GM12878 (cell line): ENCODE data around the gene NMUR1. TPM values are rescaled to one million over a fixed set of nuclear protein-coding genes. Genes with fewer than 3 reads are reported as not detected.

Experiments used
- ASH2L ChIP-seq: fragments of 300-600, 200-600 bp; sonication (generic); IDR thresholded peaks from 2 replicates; pipeline ENCODE4 v1.6.1; 2017; ENCODE audit warnings: low read depth, mild to moderate bottlenecking, borderline replicate concordance
- BCL11A ChIP-seq: IDR thresholded peaks from 2 replicates; pipeline ENCODE4 v1.6.1; 2011; ENCODE audit warnings: low read depth, low read length
- EGR1 ChIP-seq, 2 experiments: IDR thresholded peaks; 1 replicate in 1 of 2; 2 replicates in 1 of 2; pipeline ENCODE4 v1.6.1; 2011 to 2012; ENCODE audit warnings: low read depth in 2 of 2, low read length in 2 of 2, borderline replicate concordance in 1 of 2, mild to moderate bottlenecking in 1 of 2, moderate library complexity in 1 of 2
- ESRRA ChIP-seq: IDR thresholded peaks from 2 replicates; pipeline ENCODE4 v1.6.1; 2012; ENCODE audit warnings: mild to moderate bottlenecking, low read length, improper control_type of control experiment
- FOS ChIP-seq: IDR thresholded peaks from 3 replicates; pipeline ENCODE4 v1.6.1; 2011; ENCODE audit warnings: borderline replicate concordance; ENCODE audit not compliant: insufficient read length; ENCODE audit errors: extremely low read depth
- IKZF1 ChIP-seq: fragments of 450-650 bp; conservative IDR thresholded peaks from 2 replicates; pipeline ENCODE4 v1.6.1; 2017; ENCODE audit warnings: antibody characterized with exemption, mild to moderate bottlenecking
- MYB ChIP-seq: fragments of 150-350 bp; IDR thresholded peaks from 2 replicates; pipeline ENCODE4 v1.6.1; 2014; ENCODE audit warnings: mild to moderate bottlenecking, low read depth, low read length, borderline replicate concordance
- NFXL1 ChIP-seq: fragments of 450-650 bp; IDR thresholded peaks from 2 replicates; pipeline ENCODE4 v1.6.1; 2017; ENCODE audit warnings: antibody characterized with exemption, mild to moderate bottlenecking, borderline replicate concordance
- NR2F1 ChIP-seq: fragments of 450-650 bp; conservative IDR thresholded peaks from 2 replicates; pipeline ENCODE4 v1.6.1; 2017; ENCODE audit warnings: mild to moderate bottlenecking
- PAX8 ChIP-seq: fragments of 450-650 bp; IDR thresholded peaks from 2 replicates; pipeline ENCODE4 v1.6.1; 2017; ENCODE audit warnings: mild to moderate bottlenecking, moderate library complexity
- POLR2AphosphoS2 ChIP-seq: IDR thresholded peaks from 2 replicates; pipeline ENCODE4 v1.6.1; 2011; ENCODE audit warnings: low read depth, mild to moderate bottlenecking, low read length, improper control_type of control experiment, moderate library complexity
- RFX5 ChIP-seq: IDR thresholded peaks from 2 replicates; pipeline ENCODE4 v1.6.1; 2011; ENCODE audit warnings: low read depth, low read length, improper control_type of control experiment
- SIN3A ChIP-seq: IDR thresholded peaks from 2 replicates; pipeline ENCODE4 v1.6.1; 2012; ENCODE audit warnings: low read depth, low read length, improper control_type of control experiment
- SP1 ChIP-seq: IDR thresholded peaks from one replicate; pipeline ENCODE4 v1.6.1; 2011; ENCODE audit warnings: low read depth, low read length
- TAF1 ChIP-seq: IDR thresholded peaks from 2 replicates; pipeline ENCODE4 v1.6.1; 2011; ENCODE audit warnings: mild to moderate bottlenecking, low read depth, low read length, borderline replicate concordance
- TCF7 ChIP-seq: IDR thresholded peaks from 2 replicates; pipeline ENCODE4 v1.6.1; 2014; ENCODE audit warnings: antibody characterized with exemption, borderline replicate concordance
- WRNIP1 ChIP-seq: IDR thresholded peaks from 2 replicates; pipeline ENCODE4 v1.6.1; 2011; ENCODE audit warnings: low read depth, low read length, improper control_type of control experiment, borderline replicate concordance
- ZNF207 ChIP-seq: fragments of 450-650 bp; IDR thresholded peaks from 2 replicates; pipeline ENCODE4 v1.6.1; 2014; ENCODE audit warnings: antibody characterized with exemption, mild to moderate bottlenecking, borderline replicate concordance
- ZNF274 ChIP-seq: IDR thresholded peaks from one replicate; pipeline ENCODE4 v1.8.0; 2011; ENCODE audit not compliant: insufficient read length, insufficient read depth
- ZNF622 ChIP-seq: fragments of 450-650 bp; IDR thresholded peaks from 2 replicates; pipeline ENCODE4 v1.6.1; 2017; ENCODE audit warnings: mild to moderate bottlenecking, inconsistent platforms
- ZSCAN29 ChIP-seq: fragments of 450-650 bp; IDR thresholded peaks from 2 replicates; pipeline ENCODE4 v1.6.1; 2017; ENCODE audit warnings: mild to moderate bottlenecking, moderate library complexity
- polyA plus RNA-seq, 11 experiments: library from polyadenylated mRNA; depleted of rRNA in 4 of 11; unstranded in 6 of 11; stranded (reverse) in 5 of 11; fragments of >200 nt; fragmentation: Nextera tagmentation in 4 of 11; fragmentation: Illumina TruSeq in 1 of 11; extraction: Ambion mirVana in 4 of 11; extraction: Trizol in 1 of 11; gene quantifications; 1 replicate in 1 of 11; 2 replicates in 10 of 11; pipeline versions ENCODE4 v1.2.1 to v1.2.3, GENCODE V29; 2011 to 2016; ENCODE audit warnings: inconsistent platforms in 2 of 11, missing spikeins in 2 of 11, low read depth in 1 of 11
- total RNA-seq, 4 experiments: library from RNA; depleted of rRNA in 3 of 4; stranded (reverse); fragments of >200 nt in 3 of 4; fragmentation: Illumina TruSeq in 1 of 4; extraction: Trizol in 1 of 4; gene quantifications; 2 replicates each; pipeline versions ENCODE4 v1.2.1 to v1.2.3, GENCODE V29; 2013 to 2021
- TF ChIP-seq, protein P1 (sequence below): fragments of 450-650 bp; IDR thresholded peaks from 2 replicates; pipeline ENCODE4 v1.6.1; 2016; ENCODE audit warnings: mild to moderate bottlenecking
- TF ChIP-seq, protein P2 (sequence below): fragments of 450-650 bp; IDR thresholded peaks from 2 replicates; pipeline ENCODE4 v1.6.1; 2017; ENCODE audit warnings: antibody characterized with exemption, mild to moderate bottlenecking, moderate library complexity
- TF ChIP-seq, protein P3 (sequence below): fragments of 450-650 bp; IDR thresholded peaks from 2 replicates; pipeline ENCODE4 v1.6.1; 2018; ENCODE audit warnings: borderline replicate concordance, mild to moderate bottlenecking; ENCODE audit not compliant: partially characterized antibody

The NMUR1 gene
- total and polyA plus RNA-seq, 10 of the 15 experiments (the other 5 are each of a cell fraction or from before 2014, with no cell fraction given), result under 0.01 to 0.08 (median 0.02) TPM; not detected in 5

DNA sequence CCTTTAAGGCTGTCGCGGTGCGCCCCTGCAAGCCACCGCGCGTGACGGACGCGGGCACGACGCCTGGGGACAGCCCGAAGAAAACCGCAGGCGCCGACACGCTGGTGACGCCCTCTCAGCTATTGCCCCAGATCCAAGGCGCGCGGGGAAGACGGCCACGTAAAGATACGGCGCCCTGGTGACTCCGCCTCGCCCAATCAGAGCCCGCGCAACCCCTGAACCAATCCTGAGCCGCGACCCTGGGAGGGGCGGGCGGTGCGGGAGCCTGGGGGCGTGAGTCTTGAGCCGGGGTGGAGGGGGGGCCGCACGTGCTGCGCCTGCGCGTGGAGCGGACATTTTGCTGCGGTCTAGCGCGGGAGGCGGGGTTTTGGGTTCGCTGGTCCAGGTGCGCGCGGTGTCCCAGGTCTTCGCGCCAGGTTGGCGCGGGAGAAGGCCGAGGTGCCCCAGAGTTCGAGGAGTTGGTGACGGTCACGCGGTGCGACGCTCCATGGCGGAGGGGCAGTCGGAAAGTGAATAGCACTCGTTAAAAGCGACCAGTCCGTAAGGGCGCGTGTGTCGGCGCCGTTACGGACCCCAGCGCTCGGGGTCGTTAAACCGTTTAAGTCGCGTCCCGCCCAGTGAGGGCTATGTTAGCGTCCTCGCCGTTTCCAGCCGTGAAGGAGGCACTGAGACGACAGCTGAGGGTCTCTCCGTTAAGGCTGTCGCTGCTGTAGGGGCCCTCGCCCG is 15.9 kb downstream of the NMUR1 start (continued):
- TF ChIP-seq ZNF274 (no peak), ZNF622 (no peak), NFXL1 (no peak), FOS (no peak), RFX5 (peak; percentile 55; the same call in 1 of the 2 replicates), ZNF207 (no peak), WRNIP1 (no peak), SP1 (peak; percentile 60), PAX8 (no peak), ASH2L (no peak), TAF1 (0 out of 2 replicates have a peak, but pooled peaks have one; percentile 33), TCF7 (no peak), MYB (no peak), POLR2AphosphoS2 (peak; percentile 75; the same call in 1 of the 2 replicates), BCL11A (no peak), SIN3A (peak; percentile 82), ESRRA (no peak), ZSCAN29 (no peak), NR2F1 (0 out of 2 replicates have a peak, but pooled peaks have one; percentile 9), IKZF1 (peak; percentile 63), EGR1 (IDR thresholded peaks at IDR 0.05; ENCODE audit: borderline replicate concordance in 1 of 2, low read depth in 2 of 2, low read length in 2 of 2) (0 out of 3 replicates have a peak, but pooled peaks of 1 of the 2 experiments have one; percentile 41)
- TF ChIP-seq, protein P1, sequence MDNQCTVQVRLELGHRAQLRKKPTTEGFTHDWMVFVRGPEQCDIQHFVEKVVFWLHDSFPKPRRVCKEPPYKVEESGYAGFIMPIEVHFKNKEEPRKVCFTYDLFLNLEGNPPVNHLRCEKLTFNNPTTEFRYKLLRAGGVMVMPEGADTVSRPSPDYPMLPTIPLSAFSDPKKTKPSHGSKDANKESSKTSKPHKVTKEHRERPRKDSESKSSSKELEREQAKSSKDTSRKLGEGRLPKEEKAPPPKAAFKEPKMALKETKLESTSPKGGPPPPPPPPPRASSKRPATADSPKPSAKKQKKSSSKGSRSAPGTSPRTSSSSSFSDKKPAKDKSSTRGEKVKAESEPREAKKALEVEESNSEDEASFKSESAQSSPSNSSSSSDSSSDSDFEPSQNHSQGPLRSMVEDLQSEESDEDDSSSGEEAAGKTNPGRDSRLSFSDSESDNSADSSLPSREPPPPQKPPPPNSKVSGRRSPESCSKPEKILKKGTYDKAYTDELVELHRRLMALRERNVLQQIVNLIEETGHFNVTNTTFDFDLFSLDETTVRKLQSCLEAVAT, result peak; percentile 95
- TF ChIP-seq, protein P2, sequence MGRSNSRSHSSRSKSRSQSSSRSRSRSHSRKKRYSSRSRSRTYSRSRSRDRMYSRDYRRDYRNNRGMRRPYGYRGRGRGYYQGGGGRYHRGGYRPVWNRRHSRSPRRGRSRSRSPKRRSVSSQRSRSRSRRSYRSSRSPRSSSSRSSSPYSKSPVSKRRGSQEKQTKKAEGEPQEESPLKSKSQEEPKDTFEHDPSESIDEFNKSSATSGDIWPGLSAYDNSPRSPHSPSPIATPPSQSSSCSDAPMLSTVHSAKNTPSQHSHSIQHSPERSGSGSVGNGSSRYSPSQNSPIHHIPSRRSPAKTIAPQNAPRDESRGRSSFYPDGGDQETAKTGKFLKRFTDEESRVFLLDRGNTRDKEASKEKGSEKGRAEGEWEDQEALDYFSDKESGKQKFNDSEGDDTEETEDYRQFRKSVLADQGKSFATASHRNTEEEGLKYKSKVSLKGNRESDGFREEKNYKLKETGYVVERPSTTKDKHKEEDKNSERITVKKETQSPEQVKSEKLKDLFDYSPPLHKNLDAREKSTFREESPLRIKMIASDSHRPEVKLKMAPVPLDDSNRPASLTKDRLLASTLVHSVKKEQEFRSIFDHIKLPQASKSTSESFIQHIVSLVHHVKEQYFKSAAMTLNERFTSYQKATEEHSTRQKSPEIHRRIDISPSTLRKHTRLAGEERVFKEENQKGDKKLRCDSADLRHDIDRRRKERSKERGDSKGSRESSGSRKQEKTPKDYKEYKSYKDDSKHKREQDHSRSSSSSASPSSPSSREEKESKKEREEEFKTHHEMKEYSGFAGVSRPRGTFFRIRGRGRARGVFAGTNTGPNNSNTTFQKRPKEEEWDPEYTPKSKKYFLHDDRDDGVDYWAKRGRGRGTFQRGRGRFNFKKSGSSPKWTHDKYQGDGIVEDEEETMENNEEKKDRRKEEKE, result no peak
- TF ChIP-seq, protein P3, sequence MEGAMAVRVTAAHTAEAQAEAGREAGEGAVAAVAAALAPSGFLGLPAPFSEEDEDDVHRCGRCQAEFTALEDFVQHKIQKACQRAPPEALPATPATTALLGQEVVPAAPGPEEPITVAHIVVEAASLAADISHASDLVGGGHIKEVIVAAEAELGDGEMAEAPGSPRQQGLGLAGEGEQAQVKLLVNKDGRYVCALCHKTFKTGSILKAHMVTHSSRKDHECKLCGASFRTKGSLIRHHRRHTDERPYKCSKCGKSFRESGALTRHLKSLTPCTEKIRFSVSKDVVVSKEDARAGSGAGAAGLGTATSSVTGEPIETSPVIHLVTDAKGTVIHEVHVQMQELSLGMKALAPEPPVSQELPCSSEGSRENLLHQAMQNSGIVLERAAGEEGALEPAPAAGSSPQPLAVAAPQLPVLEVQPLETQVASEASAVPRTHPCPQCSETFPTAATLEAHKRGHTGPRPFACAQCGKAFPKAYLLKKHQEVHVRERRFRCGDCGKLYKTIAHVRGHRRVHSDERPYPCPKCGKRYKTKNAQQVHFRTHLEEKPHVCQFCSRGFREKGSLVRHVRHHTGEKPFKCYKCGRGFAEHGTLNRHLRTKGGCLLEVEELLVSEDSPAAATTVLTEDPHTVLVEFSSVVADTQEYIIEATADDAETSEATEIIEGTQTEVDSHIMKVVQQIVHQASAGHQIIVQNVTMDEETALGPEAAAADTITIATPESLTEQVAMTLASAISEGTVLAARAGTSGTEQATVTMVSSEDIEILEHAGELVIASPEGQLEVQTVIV, result no peak
